Left renal pelvis (tissue), 4 donors: Measurements from ENCODE around the gene SMARCE1. TPM values are rescaled to one million over a fixed set of nuclear protein-coding genes. Genes with fewer than 3 reads are reported as not detected.
A peak's percentile ranks its signal among the peaks of the same experiment; 100 is the strongest.

ENCODE experiments used
- DNase-seq, 4 donors: peaks; one replicate each; pipeline ENCODE4 v3.0.0-alpha.2; 2013; ENCODE audit warnings: low read depth in 4 of 4, low spot score in 3 of 4
- polyA plus RNA-seq, 4 donors: library from polyadenylated mRNA; unstranded; fragments of 120-200 nt; gene quantifications; one replicate each; pipeline ENCODE4 v1.2.1, GENCODE V29; 2013; ENCODE audit not compliant: insufficient read length in 4 of 4

SMARCE1 gene
- polyA plus RNA-seq, 4 donors: 247 to 327 (median 263) TPM

DNA sequence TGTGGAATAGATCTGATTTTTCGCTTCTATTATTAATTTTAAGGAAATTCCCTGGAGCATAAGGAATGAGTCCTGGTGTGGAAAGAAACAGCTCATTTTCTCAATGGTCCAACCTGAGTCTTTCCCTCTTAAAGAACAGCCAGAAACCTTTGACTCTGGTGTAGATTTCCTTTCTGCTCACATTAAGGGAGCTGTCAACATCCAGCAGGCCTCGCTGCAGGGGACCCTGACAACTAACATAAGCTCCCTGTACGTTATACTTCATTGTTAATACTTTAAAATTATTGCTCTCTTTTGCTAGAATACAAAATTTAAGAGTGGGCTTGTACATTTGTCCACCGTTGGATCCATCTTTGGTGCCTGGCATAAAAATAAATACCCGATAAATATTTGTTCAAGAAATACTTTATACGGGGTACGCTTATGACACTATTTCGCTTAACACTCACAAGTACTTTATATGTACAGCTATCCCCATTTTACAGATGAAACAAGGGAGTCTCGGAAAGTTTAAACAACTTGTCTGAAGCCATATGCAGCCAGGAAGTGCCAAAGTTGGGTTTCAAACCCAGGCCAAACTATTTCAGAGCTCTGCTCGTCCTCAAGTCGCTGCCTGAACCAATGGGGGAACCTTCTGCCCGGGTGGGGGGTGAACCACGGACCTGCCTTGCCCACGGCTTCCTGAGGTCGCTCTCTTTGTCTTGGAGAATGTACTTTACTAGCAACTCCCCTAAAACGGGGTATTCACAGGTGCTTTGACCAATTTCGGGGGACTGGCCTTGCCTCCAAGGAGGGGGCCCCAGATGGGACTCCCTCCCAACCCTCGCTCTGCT is 611 bp downstream of the SMARCE1 start:
- DNase-seq: peak in 1 of 4 donors; percentile 64

DNA sequence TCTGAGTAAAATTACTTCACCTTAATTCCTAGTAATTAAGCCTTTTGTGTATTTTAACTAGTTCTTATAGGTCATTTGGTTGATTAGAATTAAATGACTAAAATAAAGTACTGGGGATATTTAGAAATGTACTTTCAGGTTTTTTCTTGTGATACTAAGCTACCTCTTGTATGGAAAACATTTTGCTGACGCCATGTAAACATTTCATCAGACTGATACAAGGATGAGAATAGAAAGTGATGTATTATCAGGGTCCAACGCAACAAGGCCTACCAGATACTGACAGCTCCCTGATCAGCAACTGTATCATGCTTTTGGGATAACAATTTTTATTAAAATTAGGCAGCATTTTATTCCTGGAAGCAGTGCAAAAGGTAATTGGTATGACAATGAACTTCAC is 1.7 kb downstream of the SMARCE1 start:
- DNase-seq: no peak

DNA sequence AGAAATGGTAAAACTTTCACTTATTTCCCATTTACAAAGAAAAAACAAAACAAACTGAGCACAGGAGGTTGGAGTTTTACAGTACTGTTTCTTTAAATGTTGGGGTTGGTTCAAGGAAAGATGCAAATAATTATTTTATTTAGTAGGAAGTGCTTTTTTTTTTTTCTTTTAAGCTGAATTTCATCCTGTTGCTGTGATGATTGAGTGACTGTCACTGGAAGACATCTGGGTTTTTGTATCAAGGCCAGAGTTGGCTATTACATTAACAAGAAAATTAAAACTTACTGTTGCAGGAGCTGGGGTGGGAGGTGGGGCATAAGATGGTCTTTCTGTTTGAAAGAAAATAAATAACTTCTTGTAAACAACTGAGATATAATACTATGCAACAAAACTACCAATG is 2.3 kb downstream of the SMARCE1 start:
- DNase-seq: no peak

DNA sequence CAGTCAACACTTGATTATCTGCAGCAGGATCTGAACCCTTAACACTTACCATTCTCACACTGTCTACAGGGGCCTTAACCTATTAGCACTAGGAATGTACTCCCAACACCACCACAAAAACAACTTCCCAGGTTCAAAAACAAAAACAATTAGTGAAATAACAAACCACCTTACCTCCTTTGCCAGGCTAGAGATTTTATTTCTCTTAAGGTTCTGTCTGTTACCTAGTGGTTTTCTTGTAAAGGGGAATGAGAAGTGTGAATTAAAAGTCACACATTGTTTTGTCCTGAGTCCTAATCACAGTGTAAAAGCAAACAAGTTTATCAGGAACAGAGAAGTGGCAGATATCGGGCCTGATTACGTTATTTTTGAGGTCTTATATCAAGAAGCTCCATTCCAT is 9.7 kb downstream of the SMARCE1 start:
- no peak for DNase-seq

DNA sequence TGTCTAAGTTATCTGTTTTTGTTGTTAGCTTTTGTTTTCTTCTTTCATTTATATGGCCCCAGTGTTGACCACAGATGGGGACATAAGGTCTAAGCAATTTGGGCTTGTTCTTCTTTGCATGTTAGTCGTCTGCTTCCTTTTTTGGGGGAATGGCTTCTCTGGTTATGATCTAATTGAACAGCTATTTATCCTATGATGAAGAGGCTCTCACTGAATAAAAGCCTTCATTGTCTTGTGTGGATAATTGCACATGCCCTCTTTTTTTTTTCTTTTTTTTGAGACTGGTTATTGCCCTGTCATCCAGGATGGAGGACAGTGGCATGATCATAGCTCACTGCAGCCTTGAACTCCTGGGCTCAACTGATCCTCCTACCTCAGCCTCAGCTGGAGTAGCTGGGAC is 13.7 kb downstream of the SMARCE1 start:
- no peak for DNase-seq

DNA sequence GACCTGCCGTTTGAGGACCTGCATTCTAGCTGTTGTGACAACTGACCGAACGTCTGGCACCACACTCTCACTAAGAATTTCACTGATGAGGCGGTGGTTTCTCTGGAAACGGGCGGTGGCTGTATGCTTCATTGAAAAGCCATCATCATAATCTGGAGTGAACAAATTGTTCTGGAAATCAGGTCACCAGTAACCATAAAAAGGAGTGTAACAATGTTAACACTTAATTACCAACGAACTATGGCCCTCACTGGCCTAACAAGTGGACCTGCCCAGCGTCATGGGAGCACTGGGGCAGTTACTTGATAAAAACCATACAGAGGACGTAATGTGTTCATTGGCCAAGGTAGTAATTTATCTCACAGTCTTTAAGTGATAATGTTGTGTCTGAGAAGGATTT is 15.4 kb downstream of the SMARCE1 start:
- no peak for DNase-seq

DNA sequence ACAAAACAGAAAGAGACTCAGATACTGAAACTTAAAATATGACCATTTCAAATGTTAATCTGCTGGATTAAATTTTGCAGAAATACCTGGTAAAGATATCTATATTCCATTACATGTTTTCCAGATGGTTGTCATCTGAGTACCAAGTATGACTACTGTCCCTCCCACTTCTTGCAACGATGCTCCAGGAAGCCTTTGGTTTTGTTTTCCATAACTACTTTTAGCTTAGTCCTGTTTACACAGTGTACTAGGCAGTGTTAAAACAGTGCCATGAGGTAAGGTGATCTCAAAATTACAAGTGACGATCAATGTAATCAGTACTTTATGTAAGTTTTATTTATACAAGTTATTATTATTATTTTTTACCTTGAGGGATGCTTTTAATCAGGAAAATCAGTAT is 17.8 kb downstream of the SMARCE1 start:
- DNase-seq: no peak

DNA sequence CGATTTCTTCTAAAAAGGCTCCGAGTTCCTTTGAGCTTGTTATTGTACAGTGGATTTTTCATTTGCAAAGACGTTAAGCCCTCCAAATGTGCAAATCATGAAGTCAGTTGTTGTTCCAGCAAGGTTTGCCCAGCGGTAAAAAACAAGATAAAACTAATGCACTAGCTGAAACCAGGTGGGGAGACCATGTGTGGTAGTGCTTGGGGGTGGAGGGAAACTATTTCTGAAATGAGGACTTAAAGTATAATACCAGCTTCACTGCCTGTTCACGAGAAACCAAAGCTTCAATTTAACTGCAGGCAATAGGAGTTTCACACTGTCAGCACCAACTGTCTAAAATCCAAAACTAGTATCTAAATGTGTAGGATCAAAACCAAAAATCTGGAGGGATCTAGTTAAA is 22.3 kb downstream of the SMARCE1 start:
- no peak for DNase-seq

DNA sequence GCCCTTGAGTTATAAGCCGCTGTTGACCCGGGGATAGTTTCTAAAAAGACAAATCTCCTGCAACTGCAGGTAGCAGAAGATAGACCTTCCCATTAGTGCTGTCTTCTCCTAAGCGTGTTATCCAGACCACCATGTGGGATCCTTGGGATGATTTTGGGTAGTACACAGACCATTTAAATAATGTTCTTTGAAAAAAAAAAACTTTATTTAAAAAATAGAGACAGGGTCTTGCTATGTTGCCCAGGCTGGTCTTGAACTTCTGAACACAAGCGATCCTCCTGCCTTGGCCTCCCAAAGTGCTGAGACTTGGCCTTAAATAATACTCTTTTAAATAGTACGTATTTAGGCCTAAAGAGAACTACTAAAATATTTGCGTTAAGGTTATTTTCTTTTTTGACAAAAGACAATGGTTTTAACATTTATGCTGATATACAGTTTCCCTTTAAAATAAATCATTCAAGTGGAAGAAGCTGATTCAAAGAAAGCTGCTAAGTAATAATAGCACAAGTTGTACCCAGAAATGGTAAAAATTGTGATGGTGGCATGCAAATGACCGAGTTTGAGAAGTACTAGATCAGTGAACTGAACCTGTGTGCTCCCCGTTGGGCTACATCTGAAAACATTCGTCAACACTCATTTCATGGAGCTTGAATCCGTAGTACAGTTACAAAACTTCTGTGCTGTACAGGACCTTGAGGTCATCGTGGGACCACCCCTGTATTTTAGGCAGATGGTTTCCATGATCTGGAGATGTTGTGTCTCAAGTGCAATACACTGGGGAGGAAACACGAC is 24.0 kb downstream of the SMARCE1 start:
- no peak for DNase-seq

DNA sequence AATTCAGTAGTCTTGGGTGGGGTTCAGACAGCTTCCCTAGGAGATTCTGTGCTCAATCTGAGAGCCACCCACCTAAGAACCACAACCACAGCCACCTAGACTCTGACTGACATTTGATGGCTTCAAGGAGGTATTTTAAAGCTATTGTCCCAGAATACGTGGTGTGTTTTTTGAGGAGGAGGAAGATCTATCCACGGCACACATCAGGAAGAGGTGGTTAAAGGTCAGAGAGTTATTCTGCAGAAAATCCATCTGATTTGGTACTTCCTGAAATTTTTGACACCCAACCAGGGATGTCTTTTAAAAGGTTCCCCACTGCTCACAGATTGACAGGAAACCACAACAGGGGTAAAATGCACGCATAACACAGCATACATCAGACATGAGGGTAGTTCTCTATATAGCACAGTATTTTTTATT is 25.1 kb downstream of the SMARCE1 start:
- DNase-seq: no peak

DNA sequence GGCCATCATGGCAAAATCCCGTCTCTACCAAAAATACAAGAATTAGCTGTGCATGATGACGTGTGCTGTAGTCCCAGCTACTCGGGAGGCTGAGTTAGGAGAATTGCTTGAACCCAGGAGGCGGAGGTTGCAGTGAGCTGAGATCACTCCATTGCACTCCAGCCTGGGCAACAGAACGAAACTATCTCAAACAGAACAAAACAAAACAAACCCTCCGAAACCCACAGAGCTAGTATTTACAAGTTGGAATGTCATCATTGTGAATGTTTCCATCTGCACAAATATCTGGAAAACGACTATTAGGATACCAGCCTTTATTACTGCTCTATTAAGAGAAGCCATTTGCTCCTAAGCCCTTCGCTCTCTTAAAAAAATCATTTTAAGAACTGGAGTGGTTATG is 26.0 kb downstream of the SMARCE1 start:
- DNase-seq: no peak

DNA sequence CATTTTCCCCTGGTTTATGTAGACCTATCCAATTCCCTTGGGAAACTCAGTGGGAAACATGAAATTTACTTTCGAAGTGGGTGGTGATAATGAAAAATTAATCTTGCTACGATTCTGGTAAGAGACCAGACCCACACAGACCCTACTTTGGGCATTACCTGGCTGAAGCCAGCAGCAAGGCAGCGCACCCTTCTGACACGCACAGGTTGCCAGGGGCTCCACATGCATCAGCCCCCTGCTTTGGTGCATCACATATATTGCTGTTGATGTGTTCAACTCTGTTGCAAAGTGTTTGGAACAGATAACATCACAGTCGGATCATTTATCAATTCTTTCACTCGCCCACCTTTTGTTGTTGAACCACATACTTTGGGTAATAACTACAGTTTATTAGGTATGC is 26.6 kb downstream of the SMARCE1 start:
- DNase-seq: no peak

DNA sequence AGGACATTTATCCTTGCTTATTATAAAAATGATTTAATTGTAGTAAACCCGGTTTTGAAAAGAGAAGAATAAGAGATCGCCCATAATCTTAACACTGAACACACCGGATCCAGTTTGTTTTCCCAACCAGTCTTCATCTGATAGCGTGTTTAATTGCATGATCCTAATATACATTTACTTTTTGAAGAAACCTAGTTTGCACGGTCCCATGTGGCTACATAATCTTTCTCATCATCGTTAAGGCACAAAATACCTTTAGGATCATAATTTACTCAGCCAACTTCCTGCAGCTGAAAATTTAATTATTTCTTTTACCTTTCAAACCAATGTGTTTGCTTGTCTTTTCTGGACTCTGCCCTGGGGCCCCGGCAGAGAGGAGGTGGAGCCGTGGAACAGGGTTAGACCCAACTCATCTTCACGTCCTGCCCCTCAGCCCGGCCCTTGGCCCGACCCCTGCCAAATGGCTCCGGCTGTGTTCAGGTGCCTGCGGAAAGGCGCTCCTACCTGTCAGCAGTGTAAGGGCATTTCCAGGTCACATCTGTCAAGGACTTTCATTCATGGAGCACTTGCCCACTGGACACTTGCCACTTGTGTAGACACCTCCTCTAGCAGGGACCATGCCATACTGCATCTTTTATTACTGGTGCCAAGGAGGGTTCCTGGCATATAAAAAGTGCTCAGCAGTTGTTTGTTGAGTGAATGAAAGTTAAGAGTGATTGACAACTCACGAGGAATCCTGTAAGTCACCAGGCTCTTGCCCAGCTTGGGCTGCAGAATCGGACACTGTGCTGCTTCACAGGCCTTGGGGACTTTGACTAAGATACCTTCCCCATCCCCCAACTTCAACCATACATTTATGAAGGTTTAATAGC is 28.6 kb downstream of the SMARCE1 start:
- DNase-seq: no peak

DNA sequence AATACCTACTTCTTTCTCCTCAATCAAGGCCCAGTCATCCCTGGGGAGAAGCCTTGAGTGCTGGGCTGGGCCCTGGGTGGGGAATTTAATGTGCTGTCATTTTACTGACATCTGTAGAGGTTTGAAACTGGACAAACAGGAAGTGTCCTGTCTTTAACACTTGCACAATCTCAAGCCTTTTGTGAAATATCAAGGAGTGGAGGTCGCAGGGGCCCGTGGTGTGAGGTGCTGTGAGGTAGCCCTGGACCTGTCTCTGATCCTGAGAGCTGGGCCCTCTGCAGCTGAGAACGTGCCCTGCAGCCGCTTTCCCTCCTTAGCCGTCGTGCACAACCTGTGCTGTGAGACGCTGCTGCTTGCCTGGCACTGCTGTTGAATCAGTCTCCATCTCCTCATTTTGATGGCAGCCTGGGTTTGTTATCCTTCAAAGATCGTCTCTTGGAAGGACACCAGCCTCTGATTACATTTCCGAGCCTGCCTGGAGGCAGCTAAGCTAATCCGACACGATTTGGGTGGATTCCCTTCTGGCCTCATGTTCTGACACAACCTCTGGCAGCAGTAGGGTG is 29.9 kb downstream of the SMARCE1 start:
- no peak for DNase-seq

DNA sequence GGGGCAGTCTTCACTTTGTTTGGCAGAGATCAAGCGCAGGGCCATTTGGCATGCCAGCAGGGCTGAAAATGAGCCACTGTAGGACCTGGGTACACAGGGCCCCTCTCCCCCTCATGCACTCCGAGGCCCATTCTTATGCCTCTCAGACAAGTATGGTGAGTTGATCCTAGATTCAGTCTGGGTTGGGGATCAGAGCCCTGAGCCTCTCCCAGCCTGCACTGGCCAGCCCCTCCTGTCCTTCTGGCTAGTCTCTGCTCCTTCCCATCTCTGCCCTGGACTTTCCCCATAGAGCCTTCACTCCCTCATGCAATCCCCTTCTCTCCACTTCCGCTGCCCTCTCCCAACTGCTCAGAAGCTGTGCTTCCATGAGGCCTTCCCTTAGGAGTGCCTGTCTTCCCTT is 31.0 kb downstream of the SMARCE1 start:
- no peak for DNase-seq

DNA sequence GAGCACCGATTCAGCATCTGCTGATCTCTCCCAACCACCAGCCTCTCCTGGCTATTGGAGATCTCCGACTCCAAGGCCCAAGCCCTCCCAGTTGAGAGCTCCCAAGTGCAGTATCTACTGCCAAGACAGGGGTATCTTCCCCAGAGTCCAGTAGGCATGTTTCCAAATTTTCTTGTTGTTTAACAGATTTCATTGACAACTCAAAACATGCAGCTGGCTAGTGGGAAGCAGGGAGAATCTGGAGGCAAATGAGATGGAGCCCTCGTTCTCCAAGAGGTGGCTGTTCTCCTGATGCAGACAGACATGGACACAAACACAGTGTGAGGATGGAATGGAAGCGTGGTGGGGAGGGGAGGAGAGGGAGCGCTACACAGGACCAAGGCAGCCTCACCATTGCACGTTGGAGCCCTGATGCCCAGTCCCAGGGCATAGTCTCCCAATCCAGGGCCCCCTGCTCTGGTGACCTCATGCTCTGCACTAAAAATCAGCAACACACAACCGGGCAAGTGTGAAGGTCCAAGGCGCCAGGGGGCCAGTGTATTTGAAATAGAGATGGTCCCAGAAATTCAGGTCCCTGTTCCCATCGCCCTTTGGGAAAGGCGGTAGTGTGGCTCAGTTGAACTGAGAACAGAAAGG is 31.7 kb downstream of the SMARCE1 start:
- DNase-seq: no peak

DNA sequence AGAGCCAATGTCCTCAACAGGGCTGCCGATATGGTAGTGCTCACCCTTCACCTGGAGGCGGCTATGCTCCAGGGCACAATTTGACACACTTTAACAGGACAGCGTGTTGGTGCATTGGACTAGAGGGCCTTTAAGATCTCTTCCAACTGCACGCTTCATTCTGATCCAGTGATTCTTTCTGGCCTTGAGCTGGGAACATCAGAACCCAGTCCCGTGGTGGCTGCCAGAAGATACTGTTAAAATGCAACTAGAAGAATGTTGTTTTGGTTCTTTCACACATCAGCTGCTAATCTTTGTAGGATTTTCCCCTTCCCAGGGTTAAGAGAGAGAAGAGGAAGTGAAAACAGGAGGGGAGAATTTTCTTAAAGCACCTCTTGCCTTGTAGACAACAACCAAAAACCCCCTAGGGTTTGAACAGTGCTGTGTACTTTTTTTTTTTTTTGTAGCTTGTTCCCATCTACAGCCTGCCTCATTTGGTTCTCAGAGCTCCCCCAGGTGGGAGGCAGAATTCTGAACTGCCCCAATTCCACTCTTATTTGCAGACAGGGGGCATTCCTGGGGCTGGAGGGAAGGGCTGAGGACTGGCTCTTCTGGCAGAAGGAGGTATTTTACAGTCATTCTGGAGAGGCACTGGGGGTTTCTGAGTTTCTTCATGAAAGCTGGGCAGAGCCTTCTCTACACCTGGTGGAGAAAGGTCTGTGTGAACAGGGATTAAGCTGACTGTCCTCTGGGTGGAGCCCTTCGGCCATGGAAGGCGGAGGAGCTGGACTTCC is 32.4 kb downstream of the SMARCE1 start:
- DNase-seq: peak in 1 of 4 donors; percentile 49

DNA sequence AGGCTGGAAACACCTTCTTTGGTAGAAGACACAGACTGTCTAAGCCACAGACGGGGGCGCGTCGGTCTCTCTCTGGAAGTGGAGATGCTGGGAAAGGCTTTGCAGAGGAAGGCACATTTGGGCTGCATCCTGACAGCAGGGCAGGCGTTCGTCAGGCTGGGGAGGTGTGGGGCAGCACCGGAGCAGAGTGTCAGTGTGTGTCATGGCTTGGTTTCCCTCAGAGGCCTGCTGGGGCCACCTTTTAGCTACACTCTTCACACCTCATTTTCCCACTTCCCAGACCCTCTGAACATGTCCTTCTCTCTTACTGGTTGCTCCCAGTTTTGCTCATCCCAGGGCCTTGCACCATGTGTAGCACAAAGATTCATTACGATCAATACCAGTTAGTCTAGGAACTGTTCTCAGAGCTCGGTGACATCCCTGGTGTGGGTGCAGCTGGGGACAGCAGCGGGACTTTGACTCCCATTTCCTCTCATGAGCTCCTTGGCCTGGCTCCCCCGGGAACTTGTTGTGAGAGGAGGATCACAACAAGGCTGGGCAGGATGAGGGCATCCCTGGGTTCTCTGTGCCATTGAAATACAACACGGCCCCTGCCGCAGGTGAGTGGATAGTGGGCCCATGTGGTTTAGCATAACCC is 33.1 kb downstream of the SMARCE1 start:
- DNase-seq: no peak
